Measurements from ENCODE around the gene MTHFD1. TPM values are rescaled to one million over a fixed set of nuclear protein-coding genes. Genes with fewer than 3 reads are reported as not detected.

The MTHFD1 gene
- total and polyA plus RNA-seq, 2 donors: 18.8 to 38.3 TPM

DNA sequence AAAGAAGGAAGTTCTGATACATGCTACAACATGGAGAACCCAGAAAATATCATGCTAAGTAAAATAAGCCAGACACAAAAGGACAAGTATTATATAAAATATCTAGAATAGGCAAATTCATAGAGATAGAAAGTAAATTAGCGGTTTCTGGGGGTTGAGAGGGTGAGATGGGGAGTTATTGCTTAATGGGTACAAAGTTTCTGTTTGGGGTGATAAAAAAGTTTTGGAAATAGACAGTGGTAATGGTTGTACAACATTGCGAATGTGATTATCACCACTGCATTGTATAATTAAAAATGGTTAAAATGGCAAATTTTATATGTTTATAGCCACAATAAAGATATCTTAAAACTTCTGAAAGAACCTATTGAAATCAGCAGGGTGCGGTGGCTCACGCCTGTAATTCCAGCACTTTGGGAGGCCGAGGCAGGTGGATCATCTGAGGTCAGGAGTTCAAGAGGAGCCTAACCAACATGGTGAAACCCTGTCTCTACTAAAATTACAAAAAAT lies 100.5 kb downstream of the MTHFD1 start:
- Histone ChIP-seq H3K27me3 (ENCODE audit: control insufficient read depth in 2 of 2, insufficient read depth in 1 of 2, low read length in 1 of 2) (no peaks in the 10 kb centered on the region), H3K27ac (ENCODE audit: low read depth in 1 of 2, low read length in 1 of 2) (no peak overlapping the region), H3K9me3 (ENCODE audit: control insufficient read depth in 2 of 2, insufficient read depth in 1 of 2, low read length in 1 of 2) (no peaks in the 10 kb centered on the region), H3K4me1 (ENCODE audit: control insufficient read depth in 2 of 2, insufficient read depth in 2 of 2, low read length in 2 of 2) (peaks cover 0 to 3% of the 10 kb centered on the region in 2 donors), H3K36me3 (ENCODE audit: control insufficient read depth in 2 of 2, insufficient read depth in 2 of 2, low read length in 1 of 2) (peaks cover 15 to 60% of the 10 kb centered on the region in 2 donors), H3K4me3 (ENCODE audit: low read length in 2 of 2) (no peak overlapping the region)
- WGBS: 99% methylated on average over 5 of the region's 5 CpGs
- DNase-seq (ENCODE audit: low read depth in 6 of 9, low spot score in 9 of 9): no peak

DNA sequence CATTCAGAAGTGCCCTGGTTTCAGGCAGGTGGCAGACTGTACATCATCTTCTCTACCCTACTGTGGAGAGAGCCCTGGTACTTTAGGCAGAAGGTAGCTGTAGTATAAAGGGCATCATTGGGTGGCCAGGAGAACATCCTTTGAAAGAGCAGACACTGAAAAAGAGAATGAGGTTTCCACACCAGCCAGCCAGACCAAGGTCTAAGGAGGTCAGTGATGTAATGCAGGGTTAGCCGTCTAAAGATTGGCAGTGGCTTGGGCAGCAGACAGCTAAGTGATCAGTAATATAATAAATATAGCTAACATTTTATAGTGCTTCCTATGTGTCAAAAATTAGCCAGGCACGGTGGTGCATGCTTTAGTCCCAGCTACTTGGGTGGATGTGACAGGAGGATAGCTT lies 103.5 kb downstream of the MTHFD1 start:
- Histone ChIP-seq H3K4me1 (ENCODE audit: control insufficient read depth in 2 of 2, insufficient read depth in 2 of 2, low read length in 2 of 2) (peaks cover 0 to 3% of the 10 kb centered on the region in 2 donors), H3K27ac (ENCODE audit: low read depth in 1 of 2, low read length in 1 of 2) (no peak overlapping the region), H3K4me3 (ENCODE audit: low read length in 2 of 2) (no peak overlapping the region), H3K27me3 (ENCODE audit: control insufficient read depth in 2 of 2, insufficient read depth in 1 of 2, low read length in 1 of 2) (no peaks in the 10 kb centered on the region), H3K36me3 (ENCODE audit: control insufficient read depth in 2 of 2, insufficient read depth in 2 of 2, low read length in 1 of 2) (peaks cover 19 to 66% of the 10 kb centered on the region in 2 donors), H3K9me3 (ENCODE audit: control insufficient read depth in 2 of 2, insufficient read depth in 1 of 2, low read length in 1 of 2) (no peaks in the 10 kb centered on the region)
- 97% methylated on average over 2 of the region's 2 CpGs for WGBS
- no peak for DNase-seq (ENCODE audit: low read depth in 6 of 9, low spot score in 9 of 9)

DNA sequence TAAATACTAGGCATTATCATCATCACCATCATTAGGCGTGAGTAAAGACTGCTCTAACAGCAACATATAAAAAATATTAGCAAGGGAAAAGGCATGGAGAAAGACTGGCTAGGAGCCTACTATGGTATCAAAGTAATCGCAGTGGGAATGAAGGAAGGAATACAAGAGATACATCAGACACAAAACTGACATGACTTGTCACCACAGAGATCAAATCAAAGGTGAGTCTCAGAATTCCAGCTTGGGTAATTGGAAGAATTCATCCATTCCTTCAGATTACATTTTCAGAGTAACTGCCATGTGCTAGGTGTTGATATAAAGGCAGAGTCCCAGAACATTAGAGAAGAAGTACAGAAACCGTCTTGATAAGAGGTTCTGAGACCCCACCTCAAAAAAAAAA lies 105.3 kb downstream of the MTHFD1 start:
- H3K27me3 ChIP-seq (ENCODE audit: control insufficient read depth in 2 of 2, insufficient read depth in 1 of 2, low read length in 1 of 2): no peaks in the 10 kb centered on the region
- no peak overlapping the region for H3K27ac ChIP-seq (ENCODE audit: low read depth in 1 of 2, low read length in 1 of 2)
- H3K4me1 ChIP-seq (ENCODE audit: control insufficient read depth in 2 of 2, insufficient read depth in 2 of 2, low read length in 2 of 2): peaks cover 0 to 3% of the 10 kb centered on the region in 2 donors
- DNase-seq (ENCODE audit: low read depth in 6 of 9, low spot score in 9 of 9): no peak
- no peak overlapping the region for H3K4me3 ChIP-seq (ENCODE audit: low read length in 2 of 2)
- peaks cover 5 to 56% of the 10 kb centered on the region in 2 donors for H3K36me3 ChIP-seq (ENCODE audit: control insufficient read depth in 2 of 2, insufficient read depth in 2 of 2, low read length in 1 of 2)
- no peaks in the 10 kb centered on the region for H3K9me3 ChIP-seq (ENCODE audit: control insufficient read depth in 2 of 2, insufficient read depth in 1 of 2, low read length in 1 of 2)
- 96% methylated on average over 3 of the region's 3 CpGs for WGBS

GRCh38 chr14:64495252-64495651 lies 107.1 kb downstream of the MTHFD1 start:
- H3K4me3 ChIP-seq (ENCODE audit: low read length in 2 of 2): no peak overlapping the region
- DNase-seq (ENCODE audit: low read depth in 6 of 9, low spot score in 9 of 9): no peak
- H3K27me3 ChIP-seq (ENCODE audit: control insufficient read depth in 2 of 2, insufficient read depth in 1 of 2, low read length in 1 of 2): no peaks in the 10 kb centered on the region
- H3K4me1 ChIP-seq (ENCODE audit: control insufficient read depth in 2 of 2, insufficient read depth in 2 of 2, low read length in 2 of 2): peaks cover 5 to 12% of the 10 kb centered on the region in 2 donors
- H3K27ac ChIP-seq (ENCODE audit: low read depth in 1 of 2, low read length in 1 of 2): no peak overlapping the region
- H3K36me3 ChIP-seq (ENCODE audit: control insufficient read depth in 2 of 2, insufficient read depth in 2 of 2, low read length in 1 of 2): peaks cover 5 to 40% of the 10 kb centered on the region in 2 donors
- no peaks in the 10 kb centered on the region for H3K9me3 ChIP-seq (ENCODE audit: control insufficient read depth in 2 of 2, insufficient read depth in 1 of 2, low read length in 1 of 2)

- no peak for DNase-seq (ENCODE audit: low read depth in 6 of 9, low spot score in 9 of 9)
- Histone ChIP-seq H3K27me3 (ENCODE audit: control insufficient read depth in 2 of 2, insufficient read depth in 1 of 2, low read length in 1 of 2) (no peaks in the 10 kb centered on the region), H3K4me1 (ENCODE audit: control insufficient read depth in 2 of 2, insufficient read depth in 2 of 2, low read length in 2 of 2) (peaks cover 10 to 22% of the 10 kb centered on the region in 2 donors), H3K27ac (ENCODE audit: low read depth in 1 of 2, low read length in 1 of 2) (no peak overlapping the region), H3K9me3 (ENCODE audit: control insufficient read depth in 2 of 2, insufficient read depth in 1 of 2, low read length in 1 of 2) (no peaks in the 10 kb centered on the region), H3K36me3 (ENCODE audit: control insufficient read depth in 2 of 2, insufficient read depth in 2 of 2, low read length in 1 of 2) (peaks cover 5 to 34% of the 10 kb centered on the region in 2 donors), H3K4me3 (ENCODE audit: low read length in 2 of 2) (no peak overlapping the region)
Observed at GRCh38 chr14:64496764-64497163, 108.6 kb downstream of the MTHFD1 start.

DNA sequence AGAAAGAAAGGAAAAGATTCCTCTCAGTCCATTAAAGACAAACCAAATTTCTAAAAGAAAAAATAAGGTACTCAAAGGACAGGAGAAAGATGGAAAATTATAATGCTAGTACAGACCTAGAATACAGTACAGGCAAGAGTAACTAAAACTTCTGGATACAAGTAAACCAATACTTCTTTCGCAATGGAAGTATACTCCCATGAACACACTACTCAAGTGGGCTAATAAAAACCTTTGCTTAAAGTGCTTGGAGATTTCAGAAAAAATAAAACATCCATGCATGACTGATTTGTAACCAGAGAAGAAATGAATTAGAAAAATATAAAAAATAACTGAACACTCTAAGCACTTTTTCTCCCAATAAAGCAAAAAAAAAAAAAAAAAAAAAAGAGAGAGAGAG lies 111.9 kb downstream of the MTHFD1 start:
- Histone ChIP-seq H3K36me3 (ENCODE audit: control insufficient read depth in 2 of 2, insufficient read depth in 2 of 2, low read length in 1 of 2) (peaks cover 3 to 19% of the 10 kb centered on the region in 2 donors), H3K9me3 (ENCODE audit: control insufficient read depth in 2 of 2, insufficient read depth in 1 of 2, low read length in 1 of 2) (no peaks in the 10 kb centered on the region), H3K4me3 (ENCODE audit: low read length in 2 of 2) (no peak overlapping the region), H3K4me1 (ENCODE audit: control insufficient read depth in 2 of 2, insufficient read depth in 2 of 2, low read length in 2 of 2) (peaks cover 16 to 29% of the 10 kb centered on the region in 2 donors), H3K27me3 (ENCODE audit: control insufficient read depth in 2 of 2, insufficient read depth in 1 of 2, low read length in 1 of 2) (no peaks in the 10 kb centered on the region), H3K27ac (ENCODE audit: low read depth in 1 of 2, low read length in 1 of 2) (peak overlapping the region in 1 of 2 donors; percentile 99)
- 99% methylated on average over 1 of the region's 1 CpG for WGBS
- no peak for DNase-seq (ENCODE audit: low read depth in 6 of 9, low spot score in 9 of 9)

GRCh38 chr14:64501411-64502171 lies 113.4 kb downstream of the MTHFD1 start:
- Histone ChIP-seq H3K27ac (ENCODE audit: low read depth in 1 of 2, low read length in 1 of 2) (peak overlapping the region; percentile 99), H3K27me3 (ENCODE audit: control insufficient read depth in 2 of 2, insufficient read depth in 1 of 2, low read length in 1 of 2) (no peaks in the 10 kb centered on the region), H3K4me1 (ENCODE audit: control insufficient read depth in 2 of 2, insufficient read depth in 2 of 2, low read length in 2 of 2) (peaks cover 16 to 38% of the 10 kb centered on the region in 2 donors), H3K9me3 (ENCODE audit: control insufficient read depth in 2 of 2, insufficient read depth in 1 of 2, low read length in 1 of 2) (no peaks in the 10 kb centered on the region), H3K36me3 (ENCODE audit: control insufficient read depth in 2 of 2, insufficient read depth in 2 of 2, low read length in 1 of 2) (peaks cover 0 to 8% of the 10 kb centered on the region in 2 donors), H3K4me3 (ENCODE audit: low read length in 2 of 2) (peak overlapping the region; percentile 76 to 91)
- DNase-seq (ENCODE audit: low read depth in 6 of 9, low spot score in 9 of 9): peak in 7 of 9 donors; percentile 28 to 80 (median 50)
- WGBS: 22% methylated on average over 8 of the region's 8 CpGs

- H3K27ac ChIP-seq (ENCODE audit: low read depth in 1 of 2, low read length in 1 of 2): peak overlapping the region; percentile 99
- peak overlapping the region; percentile 76 to 91 for H3K4me3 ChIP-seq (ENCODE audit: low read length in 2 of 2)
- H3K36me3 ChIP-seq (ENCODE audit: control insufficient read depth in 2 of 2, insufficient read depth in 2 of 2, low read length in 1 of 2): peaks cover 0 to 8% of the 10 kb centered on the region in 2 donors
- H3K4me1 ChIP-seq (ENCODE audit: control insufficient read depth in 2 of 2, insufficient read depth in 2 of 2, low read length in 2 of 2): peaks cover 16 to 45% of the 10 kb centered on the region in 2 donors
- no peaks in the 10 kb centered on the region for H3K27me3 ChIP-seq (ENCODE audit: control insufficient read depth in 2 of 2, insufficient read depth in 1 of 2, low read length in 1 of 2)
- WGBS: 42% methylated on average over 6 of the region's 6 CpGs
- peak in 2 of 9 donors; percentile 22 to 35 for DNase-seq (ENCODE audit: low read depth in 6 of 9, low spot score in 9 of 9)
- H3K9me3 ChIP-seq (ENCODE audit: control insufficient read depth in 2 of 2, insufficient read depth in 1 of 2, low read length in 1 of 2): no peaks in the 10 kb centered on the region
Observed at GRCh38 chr14:64502456-64502855, 114.3 kb downstream of the MTHFD1 start.

GRCh38 chr14:64502887-64503433 lies 114.8 kb downstream of the MTHFD1 start:
- Histone ChIP-seq H3K27me3 (ENCODE audit: control insufficient read depth in 2 of 2, insufficient read depth in 1 of 2, low read length in 1 of 2) (no peaks in the 10 kb centered on the region), H3K27ac (ENCODE audit: low read depth in 1 of 2, low read length in 1 of 2) (peak overlapping the region; percentile 99), H3K4me1 (ENCODE audit: control insufficient read depth in 2 of 2, insufficient read depth in 2 of 2, low read length in 2 of 2) (peaks cover 16 to 49% of the 10 kb centered on the region in 2 donors), H3K9me3 (ENCODE audit: control insufficient read depth in 2 of 2, insufficient read depth in 1 of 2, low read length in 1 of 2) (no peaks in the 10 kb centered on the region), H3K4me3 (ENCODE audit: low read length in 2 of 2) (peak overlapping the region; percentile 76 to 91), H3K36me3 (ENCODE audit: control insufficient read depth in 2 of 2, insufficient read depth in 2 of 2, low read length in 1 of 2) (peaks cover 0 to 4% of the 10 kb centered on the region in 2 donors)
- peak in 4 of 9 donors; percentile 33 to 66 (median 46) for DNase-seq (ENCODE audit: low read depth in 6 of 9, low spot score in 9 of 9)
- under 1% methylated on average over 29 of the region's 29 CpGs for WGBS

Measured in thymus (tissue), 11 donors.